ENCODE data around the gene HSD11B1.

HSD11B1 gene

DNA sequence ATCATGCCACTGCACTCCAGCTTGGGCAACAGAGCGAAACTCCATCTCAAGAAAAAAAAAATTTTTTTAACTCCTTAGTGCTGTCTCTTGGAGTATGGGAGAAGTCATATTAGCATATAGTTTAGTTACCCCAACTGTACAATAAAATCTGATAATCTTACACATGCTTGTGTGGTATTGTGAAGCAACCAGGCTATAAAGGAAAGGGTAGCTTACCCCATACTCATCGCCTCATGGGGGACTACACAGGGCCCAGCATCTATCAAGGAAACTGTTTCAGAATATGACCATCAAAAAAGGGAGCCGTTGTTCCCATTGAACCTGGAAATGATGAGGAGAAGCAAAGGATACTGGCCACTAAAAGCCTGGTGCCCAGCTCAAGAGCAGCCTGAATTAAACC is 48.2 kb downstream of the HSD11B1 start:
- Mint-ChIP-seq H3K27me3 (no peaks in the 10 kb centered on the region), H3K4me3 (no peak overlapping the region), H3K9me3 (no peaks in the 10 kb centered on the region), H3K27ac (ENCODE audit: low read depth) (peak overlapping the region; percentile 73), H3K36me3 (ENCODE audit: insufficient read depth) (peaks cover 5% of the 10 kb centered on the region), H3K4me1 (peaks cover 61% of the 10 kb centered on the region)
- DNase-seq (ENCODE audit: low spot score in 2 of 2) (no peak), ATAC-seq (replicated peaks; ENCODE audit: extremely low read depth, poor library complexity, severe bottlenecking) (no peak)

- ATAC-seq (replicated peaks; ENCODE audit: extremely low read depth, poor library complexity, severe bottlenecking) (no peak), DNase-seq (ENCODE audit: low spot score in 2 of 2) (no peak)
- peak overlapping the region; percentile 93 for H3K27ac Mint-ChIP-seq (ENCODE audit: low read depth)
- peaks cover 69% of the 10 kb centered on the region for H3K4me1 Mint-ChIP-seq
- H3K27me3 Mint-ChIP-seq: no peaks in the 10 kb centered on the region
- peak overlapping the region; percentile 96 for H3K4me3 Mint-ChIP-seq
- H3K9me3 Mint-ChIP-seq: no peaks in the 10 kb centered on the region
- H3K36me3 Mint-ChIP-seq (ENCODE audit: insufficient read depth): peaks cover 20% of the 10 kb centered on the region
These were observed 50.6 kb downstream of the HSD11B1 start for GRCh38 chr1:209755256-209755655.

GRCh38 chr1:209755926-209756614 is 51.4 kb downstream of the HSD11B1 start, which contains the start of gene TRAF3IP3:
TSS of gene TRAF3IP3 (plus strand) at chr1:209756053. CDS start at chr1:209760040, 3,987 bp downstream.
- Mint-ChIP-seq H3K4me3 (peak within 1 kb of the TSS; percentile 96), H3K27me3 (no peaks in the 10 kb centered on the region), H3K36me3 (ENCODE audit: insufficient read depth) (peaks cover 27% of the 10 kb centered on the region), H3K27ac (ENCODE audit: low read depth) (peak within 1 kb of the TSS; percentile 93), H3K9me3 (no peaks in the 10 kb centered on the region), H3K4me1 (peaks cover 70% of the 10 kb centered on the region)
- ATAC-seq (replicated peaks; ENCODE audit: extremely low read depth, poor library complexity, severe bottlenecking) (peak; percentile 95), DNase-seq (ENCODE audit: low spot score in 2 of 2) (peak; percentile 49 to 70)

DNA sequence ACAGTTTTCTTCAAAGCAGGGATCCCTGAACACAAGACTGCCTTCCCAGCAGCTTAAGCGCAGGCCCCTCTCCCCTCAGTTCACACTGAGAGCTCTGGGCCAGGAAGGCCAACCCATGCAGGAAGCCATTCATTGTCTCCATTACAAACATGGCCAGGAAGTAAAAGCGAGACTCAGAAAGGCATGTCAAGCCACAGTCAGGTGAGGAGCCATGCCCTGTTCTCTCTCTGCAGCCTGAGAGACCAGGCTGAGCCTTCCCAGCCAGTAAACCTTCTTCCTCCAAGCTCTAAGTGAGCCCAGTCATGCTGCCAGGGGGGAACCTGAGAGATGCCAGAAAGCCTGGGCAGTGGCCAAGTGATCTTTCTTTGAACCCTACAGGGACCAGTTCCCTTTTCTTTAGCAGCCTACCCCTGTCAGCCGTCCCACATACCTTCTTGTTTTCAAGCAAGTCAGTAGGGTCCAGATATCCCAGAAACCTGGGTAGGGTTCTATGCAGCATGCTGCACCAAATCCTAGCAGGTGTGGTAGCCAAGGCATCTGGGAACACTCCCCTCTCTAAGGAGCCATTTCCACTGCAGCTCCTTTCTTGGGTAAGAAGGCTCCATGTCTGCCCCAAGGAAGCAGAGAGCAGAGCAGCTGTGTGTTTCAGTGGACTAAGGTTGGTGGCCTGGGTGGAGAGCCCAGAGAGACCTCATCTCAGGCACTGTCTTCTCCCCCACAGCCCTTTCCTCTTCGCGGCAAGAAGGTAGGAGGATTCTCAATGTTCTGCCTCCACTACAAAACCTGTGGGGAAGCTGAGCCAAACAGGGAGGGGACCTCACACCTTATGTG is 52.2 kb downstream of the HSD11B1 start:
- DNase-seq (ENCODE audit: low spot score in 2 of 2) (no peak), ATAC-seq (replicated peaks; ENCODE audit: extremely low read depth, poor library complexity, severe bottlenecking) (peak; percentile 55)
- H3K4me1 Mint-ChIP-seq: peaks cover 70% of the 10 kb centered on the region
- H3K27me3 Mint-ChIP-seq: no peaks in the 10 kb centered on the region
- peak overlapping the region; percentile 96 for H3K4me3 Mint-ChIP-seq
- peak overlapping the region; percentile 93 for H3K27ac Mint-ChIP-seq (ENCODE audit: low read depth)
- H3K36me3 Mint-ChIP-seq (ENCODE audit: insufficient read depth): peaks cover 35% of the 10 kb centered on the region
- H3K9me3 Mint-ChIP-seq: no peaks in the 10 kb centered on the region

DNA sequence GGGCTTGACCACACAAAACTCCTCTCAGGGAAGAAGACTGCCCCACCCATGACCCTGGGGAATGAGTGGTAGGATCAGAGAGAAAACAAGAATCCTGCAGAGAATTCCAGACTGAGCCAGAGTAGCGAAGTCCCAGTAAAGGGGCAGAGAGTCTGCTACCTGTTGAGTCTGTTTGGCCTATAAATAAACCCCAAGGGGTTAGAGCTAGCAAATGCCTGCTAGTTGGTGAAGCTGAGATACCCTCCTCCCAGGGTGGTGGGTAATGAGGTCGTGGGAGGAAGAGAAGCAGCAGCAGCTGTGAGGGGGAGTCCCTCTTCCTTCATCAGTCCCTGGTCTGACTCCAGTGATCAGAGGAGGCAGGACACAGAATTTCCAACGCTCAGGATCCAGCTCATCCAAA is 53.8 kb downstream of the HSD11B1 start:
- H3K27ac Mint-ChIP-seq (ENCODE audit: low read depth): peak overlapping the region; percentile 93
- H3K4me3 Mint-ChIP-seq: peak overlapping the region; percentile 96
- ATAC-seq (replicated peaks; ENCODE audit: extremely low read depth, poor library complexity, severe bottlenecking): no peak
- H3K36me3 Mint-ChIP-seq (ENCODE audit: insufficient read depth): peaks cover 49% of the 10 kb centered on the region
- H3K27me3 Mint-ChIP-seq: no peaks in the 10 kb centered on the region
- no peak for DNase-seq (ENCODE audit: low spot score in 2 of 2)
- H3K9me3 Mint-ChIP-seq: no peaks in the 10 kb centered on the region
- peaks cover 77% of the 10 kb centered on the region for H3K4me1 Mint-ChIP-seq

GRCh38 chr1:209759829-209760359 is 55.2 kb downstream of the HSD11B1 start:
- peaks cover 86% of the 10 kb centered on the region for H3K4me1 Mint-ChIP-seq
- peaks cover 64% of the 10 kb centered on the region for H3K36me3 Mint-ChIP-seq (ENCODE audit: insufficient read depth)
- no peaks in the 10 kb centered on the region for H3K27me3 Mint-ChIP-seq
- no peak for ATAC-seq (replicated peaks; ENCODE audit: extremely low read depth, poor library complexity, severe bottlenecking)
- H3K27ac Mint-ChIP-seq (ENCODE audit: low read depth): peak overlapping the region; percentile 93
- no peak for DNase-seq (ENCODE audit: low spot score in 2 of 2)
- H3K4me3 Mint-ChIP-seq: peak overlapping the region; percentile 96
- H3K9me3 Mint-ChIP-seq: no peaks in the 10 kb centered on the region

GRCh38 chr1:209761011-209761635 is 56.5 kb downstream of the HSD11B1 start:
- DNase-seq (ENCODE audit: low spot score in 2 of 2): no peak
- H3K27ac Mint-ChIP-seq (ENCODE audit: low read depth): peak overlapping the region; percentile 93
- H3K9me3 Mint-ChIP-seq: no peaks in the 10 kb centered on the region
- H3K4me1 Mint-ChIP-seq: peaks cover 82% of the 10 kb centered on the region
- H3K27me3 Mint-ChIP-seq: no peaks in the 10 kb centered on the region
- ATAC-seq (replicated peaks; ENCODE audit: extremely low read depth, poor library complexity, severe bottlenecking): no peak
- H3K36me3 Mint-ChIP-seq (ENCODE audit: insufficient read depth): peaks cover 72% of the 10 kb centered on the region
- peak overlapping the region; percentile 45 for H3K4me3 Mint-ChIP-seq

GRCh38 chr1:209766051-209766450 is 61.4 kb downstream of the HSD11B1 start:
- H3K9me3 Mint-ChIP-seq: no peaks in the 10 kb centered on the region
- no peaks in the 10 kb centered on the region for H3K27me3 Mint-ChIP-seq
- H3K36me3 Mint-ChIP-seq (ENCODE audit: insufficient read depth): peaks cover 65% of the 10 kb centered on the region
- no peak overlapping the region for H3K4me3 Mint-ChIP-seq
- H3K4me1 Mint-ChIP-seq: peaks cover 74% of the 10 kb centered on the region
- H3K27ac Mint-ChIP-seq (ENCODE audit: low read depth): no peak overlapping the region
- ATAC-seq (replicated peaks; ENCODE audit: extremely low read depth, poor library complexity, severe bottlenecking) (no peak), DNase-seq (ENCODE audit: low spot score in 2 of 2) (no peak)

DNA sequence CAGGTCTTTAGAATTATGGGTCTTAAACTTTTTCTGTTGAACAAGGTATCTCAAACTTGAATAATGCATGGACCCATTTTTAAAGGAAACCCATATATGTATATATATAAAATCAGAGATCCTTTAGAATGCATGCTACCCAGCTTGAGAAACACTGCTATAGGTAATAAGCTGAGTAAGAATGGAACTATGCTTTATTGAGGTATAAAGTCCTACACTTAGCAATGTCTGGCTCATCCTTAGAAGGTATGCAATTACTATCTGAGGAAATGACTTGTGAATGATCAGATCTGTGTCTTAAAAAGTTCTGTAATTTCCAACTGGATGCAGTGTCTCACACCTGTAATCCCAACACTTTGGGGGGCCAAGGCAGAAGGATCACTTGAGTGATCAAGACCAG is 62.5 kb downstream of the HSD11B1 start:
- Mint-ChIP-seq H3K4me1 (peaks cover 63% of the 10 kb centered on the region), H3K36me3 (ENCODE audit: insufficient read depth) (peaks cover 55% of the 10 kb centered on the region), H3K4me3 (no peak overlapping the region), H3K27me3 (no peaks in the 10 kb centered on the region), H3K27ac (ENCODE audit: low read depth) (no peak overlapping the region), H3K9me3 (no peaks in the 10 kb centered on the region)
- no peak for ATAC-seq (replicated peaks; ENCODE audit: extremely low read depth, poor library complexity, severe bottlenecking)
- DNase-seq (ENCODE audit: low spot score in 2 of 2): no peak

- DNase-seq (ENCODE audit: low spot score in 2 of 2): no peak
- Mint-ChIP-seq H3K27ac (ENCODE audit: low read depth) (no peak overlapping the region), H3K36me3 (ENCODE audit: insufficient read depth) (peaks cover 49% of the 10 kb centered on the region), H3K27me3 (no peaks in the 10 kb centered on the region), H3K9me3 (no peaks in the 10 kb centered on the region), H3K4me3 (no peak overlapping the region), H3K4me1 (peaks cover 57% of the 10 kb centered on the region)
- ATAC-seq (replicated peaks; ENCODE audit: extremely low read depth, poor library complexity, severe bottlenecking): no peak
These were observed 63.1 kb downstream of the HSD11B1 start for GRCh38 chr1:209767706-209768105.

GRCh38 chr1:209768354-209768774 is 63.7 kb downstream of the HSD11B1 start:
- Mint-ChIP-seq H3K27me3 (no peaks in the 10 kb centered on the region), H3K27ac (ENCODE audit: low read depth) (no peak overlapping the region), H3K9me3 (no peaks in the 10 kb centered on the region), H3K36me3 (ENCODE audit: insufficient read depth) (peaks cover 50% of the 10 kb centered on the region), H3K4me1 (peaks cover 50% of the 10 kb centered on the region), H3K4me3 (no peak overlapping the region)
- peak; percentile 76 for ATAC-seq (replicated peaks; ENCODE audit: extremely low read depth, poor library complexity, severe bottlenecking)
- DNase-seq (ENCODE audit: low spot score in 2 of 2): peak; percentile 62 to 64

GRCh38 chr1:209769171-209769904 is 64.7 kb downstream of the HSD11B1 start:
- ATAC-seq (replicated peaks; ENCODE audit: extremely low read depth, poor library complexity, severe bottlenecking) (peak; percentile 76), DNase-seq (ENCODE audit: low spot score in 2 of 2) (peak; percentile 39 to 61)
- Mint-ChIP-seq H3K36me3 (ENCODE audit: insufficient read depth) (peaks cover 44% of the 10 kb centered on the region), H3K9me3 (no peaks in the 10 kb centered on the region), H3K4me1 (peaks cover 42% of the 10 kb centered on the region), H3K27ac (ENCODE audit: low read depth) (no peak overlapping the region), H3K4me3 (no peak overlapping the region), H3K27me3 (no peaks in the 10 kb centered on the region)
